Progenitor cell of endocrine pancreas (in vitro differentiated cells): Measurements from ENCODE around the gene RP9. TPM values are rescaled to one million over a fixed set of nuclear protein-coding genes. Genes with fewer than 3 reads are reported as not detected.

Source experiments
- DNase-seq: peaks from one replicate; pipeline ENCODE4 v3.0.0; 2021; ENCODE audit warnings: low spot score; ENCODE audit not compliant: unreplicated experiment
- H3K27ac Mint-ChIP-seq: 2 replicates; pipeline ENCODE4 v1.8.0; 2021; ENCODE audit warnings: mild to moderate bottlenecking, moderate library complexity, mixed read lengths
- H3K27me3 Mint-ChIP-seq: 2 replicates; pipeline ENCODE4 v1.8.0; 2021; ENCODE audit warnings: mixed read lengths
- H3K36me3 Mint-ChIP-seq: 2 replicates; pipeline ENCODE4 v1.8.0; 2022; ENCODE audit warnings: mixed read lengths; ENCODE audit not compliant: insufficient read depth
- H3K4me1 Mint-ChIP-seq: 2 replicates; pipeline ENCODE4 v1.8.0; 2021; ENCODE audit warnings: low read depth, mixed read lengths
- H3K4me3 Mint-ChIP-seq: 2 replicates; pipeline ENCODE4 v1.8.0; 2021; ENCODE audit warnings: low read depth, mild to moderate bottlenecking, moderate library complexity, mixed read lengths
- H3K9me3 Mint-ChIP-seq: 2 replicates; pipeline ENCODE4 v1.8.0; 2021; ENCODE audit warnings: low read depth, mixed read lengths
- CTCF ChIP-seq: fragments of 200-600 bp; sonication (generic); IDR thresholded peaks from one replicate; pipeline ENCODE4 v1.5.0; 2021; ENCODE audit warnings: antibody characterized with exemption, mild to moderate bottlenecking; ENCODE audit not compliant: unreplicated experiment
- total RNA-seq: library from RNA; stranded (reverse); gene quantifications from 2 replicates; pipeline ENCODE4 v1.2.1, GENCODE V29; 2021

Gene RP9
- total RNA-seq, 1 donor from 2014 or later = 26.2 TPM

- no peak for TF ChIP-seq CTCF
- Mint-ChIP-seq H3K36me3 (no peaks in the 10 kb centered on the region), H3K27me3 (no peaks in the 10 kb centered on the region), H3K27ac (no peak overlapping the region), H3K4me3 (no peak overlapping the region), H3K4me1 (no peaks in the 10 kb centered on the region), H3K9me3 (no peaks in the 10 kb centered on the region)
- no peak for DNase-seq
These were observed 42.9 kb upstream of the RP9 start for GRCh38 chr7:33152087-33152486.

- no peak overlapping the region for H3K4me3 Mint-ChIP-seq
- no peak for DNase-seq
These were observed 36.0 kb upstream of the RP9 start for GRCh38 chr7:33145156-33145555.

GRCh38 chr7:33143996-33144718, 35.0 kb upstream of the RP9 start:
- H3K27ac Mint-ChIP-seq = no peak overlapping the region
- no peaks in the 10 kb centered on the region for H3K27me3 Mint-ChIP-seq
- no peaks in the 10 kb centered on the region for H3K4me1 Mint-ChIP-seq
- no peak overlapping the region for H3K4me3 Mint-ChIP-seq
- peaks cover 8% of the 10 kb centered on the region for H3K36me3 Mint-ChIP-seq
- no peak for DNase-seq
- no peak for TF ChIP-seq CTCF
- peaks cover 7% of the 10 kb centered on the region for H3K9me3 Mint-ChIP-seq

More at GRCh38 chr7:33145156-33145555, 36.0 kb upstream of the RP9 start:
- peaks cover 8% of the 10 kb centered on the region for H3K36me3 Mint-ChIP-seq
- H3K27ac Mint-ChIP-seq = no peak overlapping the region
- TF ChIP-seq CTCF = no peak
- no peaks in the 10 kb centered on the region for H3K27me3 Mint-ChIP-seq
- no peaks in the 10 kb centered on the region for H3K4me1 Mint-ChIP-seq
- H3K9me3 Mint-ChIP-seq = peaks cover 7% of the 10 kb centered on the region

DNA sequence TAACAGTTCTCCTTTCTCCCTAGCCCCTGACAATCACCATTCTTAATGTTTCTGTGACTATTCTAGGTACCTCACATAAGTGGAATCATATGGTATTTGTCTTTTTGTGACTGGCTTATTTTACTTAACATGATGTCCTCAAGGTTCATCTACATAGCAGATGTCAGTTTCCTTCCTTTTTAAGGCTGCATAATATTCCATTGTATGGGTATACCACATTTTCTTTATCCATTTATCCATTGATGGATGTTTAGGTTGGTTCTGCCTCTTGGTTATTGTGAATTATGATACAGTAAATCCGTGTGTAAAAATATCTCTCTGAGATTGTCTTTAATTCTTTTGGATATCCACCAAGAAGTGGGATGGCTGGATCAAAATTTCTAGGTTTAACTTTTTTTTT, 33.4 kb upstream of the RP9 start:
- Mint-ChIP-seq H3K4me1 (no peaks in the 10 kb centered on the region), H3K36me3 (peaks cover 8% of the 10 kb centered on the region), H3K4me3 (no peak overlapping the region), H3K27ac (no peak overlapping the region), H3K9me3 (peaks cover 7% of the 10 kb centered on the region), H3K27me3 (no peaks in the 10 kb centered on the region)
- DNase-seq = no peak
- TF ChIP-seq CTCF = no peak

- no peaks in the 10 kb centered on the region for H3K4me1 Mint-ChIP-seq
- no peak for TF ChIP-seq CTCF
- H3K4me3 Mint-ChIP-seq = no peak overlapping the region
- peaks cover 9% of the 10 kb centered on the region for H3K9me3 Mint-ChIP-seq
- no peak for DNase-seq
- H3K36me3 Mint-ChIP-seq = peaks cover 4% of the 10 kb centered on the region
- H3K27me3 Mint-ChIP-seq = no peaks in the 10 kb centered on the region
- no peak overlapping the region for H3K27ac Mint-ChIP-seq
These were observed 27.9 kb upstream of the RP9 start for GRCh38 chr7:33137103-33137502.
